Measurements from ENCODE around the gene TXNIP. TPM values are rescaled to one million over a fixed set of nuclear protein-coding genes. Genes with fewer than 3 reads are reported as not detected.
A peak's percentile ranks its signal among the peaks of the same experiment; 100 is the strongest.

The TXNIP gene
- total and polyA plus RNA-seq, 4 experiments from 2014 or later, result 933 to 4,310 (median 2,630) TPM

DNA sequence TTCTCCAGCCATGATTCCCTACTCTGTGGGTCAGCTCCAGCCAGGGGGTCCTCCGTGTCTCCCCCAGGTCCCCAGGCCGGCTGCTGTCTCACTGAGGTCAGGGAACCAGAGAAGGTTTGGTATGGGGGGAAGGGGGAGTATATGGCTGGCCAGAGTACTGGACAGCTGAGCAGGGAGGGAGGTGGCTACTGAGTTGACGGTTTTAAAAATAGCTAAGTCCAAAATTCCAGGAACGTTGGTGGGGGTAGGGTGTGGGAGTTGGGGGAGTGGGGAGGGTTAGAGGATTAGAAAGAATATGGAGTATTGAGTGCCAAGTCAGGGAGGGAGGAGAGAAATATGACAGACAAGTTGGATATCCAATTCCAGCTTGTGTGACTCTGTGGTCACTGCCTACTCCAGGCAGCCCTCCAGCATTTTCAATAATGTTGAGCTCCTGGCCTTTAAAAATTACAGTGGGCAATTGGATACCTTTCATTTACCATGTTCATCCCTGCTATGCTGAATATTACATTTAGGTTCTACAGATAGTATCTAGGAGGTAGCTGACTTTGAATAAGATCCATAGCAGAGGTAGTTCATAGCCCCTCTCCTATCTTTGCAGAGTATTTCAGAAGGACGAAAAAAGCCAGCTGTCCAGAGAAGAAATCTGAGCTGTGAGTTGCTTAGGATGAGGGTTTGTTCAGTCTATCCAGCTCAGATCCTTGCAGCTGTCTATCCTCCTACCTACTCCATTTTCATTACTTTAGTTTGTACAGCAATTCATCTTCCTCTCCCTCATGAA is 25.4 kb upstream of the TXNIP start, which contains the start of gene HJV:
Gene HJV (minus strand): TSS at position 114 of the 781 bp plus-strand sequence. CDS start 1,504 bp downstream, outside the sequence.
- Mint-ChIP-seq H3K27me3 (peaks cover 36 to 44% of the 10 kb centered on the region in 2 donors), H3K4me1 (peaks cover 8 to 10% (median 9%) of the 10 kb centered on the region in 4 donors), H3K36me3 (no peaks in the 10 kb centered on the region), H3K4me3 (no peak within 1 kb of the TSS), H3K9me3 (no peaks in the 10 kb centered on the region), H3K27ac (no peak within 1 kb of the TSS)
- Histone ChIP-seq H3K36me3 (ENCODE audit: insufficient read depth, low read length) (no peaks in the 10 kb centered on the region), H3K4me1 (ENCODE audit: insufficient read depth, low read length) (peaks cover 12% of the 10 kb centered on the region), H3K9me3 (ENCODE audit: control insufficient read depth in 1 of 2, low read length in 2 of 2) (no peaks in the 10 kb centered on the region), H3K4me3 (ENCODE audit: low read length in 2 of 2) (no peak within 1 kb of the TSS), H3K27me3 (ENCODE audit: insufficient read depth, low read length) (peaks cover 34% of the 10 kb centered on the region), H3K27ac (ENCODE audit: low read depth, low read length) (no peak within 1 kb of the TSS)
- no peak for DNase-seq
- ChIA-PET CTCF (ENCODE audit: partially characterized antibody) (interaction anchor here (1.2 to 2.2 kb wide), 8 partner anchors 10 to 178 kb away, joined by 3 to 10 read pairs (median 6); partner anchors contain the start of gene NUDT17), POLR2A (ENCODE audit: partially characterized antibody) (interaction anchor here (0.6 to 1.7 kb wide), 4 partner anchors 13 to 94 kb away, joined by 3 to 5 read pairs (median 4); partner anchors contain the start of genes LIX1L and RBM8A)
- intact Hi-C loops (cut with micrococcal nuclease), result no loop called here

DNA sequence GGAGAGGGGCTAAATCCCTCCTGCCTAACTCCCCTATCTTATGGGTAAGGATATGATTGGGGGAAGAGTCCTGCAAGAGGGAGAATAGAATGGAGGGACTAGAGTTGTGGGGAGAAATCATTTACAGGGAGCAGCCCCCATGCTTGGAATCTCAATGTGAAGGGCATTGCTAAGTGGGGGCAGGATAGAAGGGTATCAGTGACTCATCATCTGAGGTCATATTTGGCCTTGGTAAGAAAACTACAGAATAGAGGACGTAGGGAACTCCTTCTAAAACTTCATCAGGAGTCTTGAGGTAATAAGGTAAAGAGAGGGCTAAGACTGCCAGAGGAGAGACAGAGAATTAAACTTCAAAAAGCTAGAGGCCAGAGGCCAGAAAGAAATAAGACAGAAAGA is 24.7 kb upstream of the TXNIP start:
- no peaks in the 10 kb centered on the region for H3K36me3 Mint-ChIP-seq
- POLR2A ChIA-PET (ENCODE audit: partially characterized antibody), result interaction anchor here (1.3 to 1.7 kb wide), 3 partner anchors 14 to 94 kb away, joined by 3 to 5 read pairs (median 4); partner anchors contain the start of genes LIX1L and RBM8A
- H3K27ac Mint-ChIP-seq, result no peak overlapping the region
- H3K4me3 Mint-ChIP-seq, result no peak overlapping the region
- peaks cover 35 to 44% of the 10 kb centered on the region in 2 donors for H3K27me3 Mint-ChIP-seq
- H3K9me3 Mint-ChIP-seq, result no peaks in the 10 kb centered on the region
- no peak for DNase-seq
- no peak overlapping the region for H3K27ac ChIP-seq (ENCODE audit: low read depth, low read length)
- H3K4me1 ChIP-seq (ENCODE audit: insufficient read depth, low read length), result peaks cover 12% of the 10 kb centered on the region
- peaks cover 34% of the 10 kb centered on the region for H3K27me3 ChIP-seq (ENCODE audit: insufficient read depth, low read length)
- no peaks in the 10 kb centered on the region for H3K9me3 ChIP-seq (ENCODE audit: control insufficient read depth in 1 of 2, low read length in 2 of 2)
- peaks cover 8 to 10% (median 9%) of the 10 kb centered on the region in 4 donors for H3K4me1 Mint-ChIP-seq
- H3K4me3 ChIP-seq (ENCODE audit: low read length in 2 of 2), result no peak overlapping the region
- intact Hi-C loops (cut with micrococcal nuclease), result no loop called here
- H3K36me3 ChIP-seq (ENCODE audit: insufficient read depth, low read length), result no peaks in the 10 kb centered on the region
- CTCF ChIA-PET (ENCODE audit: partially characterized antibody), result interaction anchor here (1.2 to 2.2 kb wide), 7 partner anchors 9 to 178 kb away, joined by 3 to 10 read pairs (median 7); partner anchors contain the start of gene NUDT17

DNA sequence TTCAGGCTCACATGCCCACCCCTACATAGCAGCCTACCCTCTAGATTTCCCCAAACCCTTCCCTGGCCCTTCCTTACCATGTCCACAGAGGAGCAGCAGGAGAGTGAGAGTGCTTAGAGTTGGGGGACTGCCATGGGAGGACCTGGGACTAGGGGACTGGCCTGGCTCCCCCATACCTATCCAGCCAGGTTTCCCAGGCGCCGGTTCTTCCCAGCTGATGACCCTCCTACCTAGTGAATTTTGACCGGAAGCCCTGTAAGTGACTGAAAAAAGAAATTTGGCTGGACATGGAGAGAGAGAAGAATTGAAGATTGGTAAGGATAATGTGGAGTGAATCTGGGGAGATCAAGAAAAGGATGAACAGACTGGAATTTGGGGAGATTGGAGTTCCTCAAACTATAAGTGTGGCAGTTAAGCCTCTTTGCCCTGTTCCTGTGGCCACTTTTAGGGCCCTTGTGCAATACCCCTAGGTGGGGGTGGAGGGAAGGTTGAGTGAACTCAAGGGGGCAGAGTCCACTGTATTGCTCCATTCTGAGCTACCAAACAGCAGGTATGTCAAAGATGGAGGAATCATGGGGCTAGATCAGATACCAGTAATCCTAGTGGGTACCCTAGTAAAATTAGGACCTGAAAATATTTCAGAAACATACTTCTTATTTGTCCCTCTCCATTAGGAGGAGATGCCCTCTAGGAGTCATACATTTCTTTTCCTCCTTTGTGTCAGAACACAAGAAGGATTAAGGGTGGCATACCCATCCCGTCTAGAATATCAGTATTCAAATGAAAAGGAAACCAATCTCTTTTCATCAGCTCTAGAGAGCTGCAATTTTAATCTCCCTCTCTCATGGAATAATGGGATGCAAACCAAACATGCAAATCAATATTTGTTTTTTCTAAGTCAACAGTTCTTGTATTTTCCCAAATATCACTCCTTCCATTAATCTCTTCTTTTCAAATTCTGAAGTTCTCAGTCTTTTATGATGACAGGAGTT is 24.0 kb upstream of the TXNIP start:
- intact Hi-C loops (cut with micrococcal nuclease), result no loop called here
- Histone ChIP-seq H3K9me3 (ENCODE audit: control insufficient read depth in 1 of 2, low read length in 2 of 2) (no peaks in the 10 kb centered on the region), H3K36me3 (ENCODE audit: insufficient read depth, low read length) (no peaks in the 10 kb centered on the region), H3K4me1 (ENCODE audit: insufficient read depth, low read length) (peaks cover 12% of the 10 kb centered on the region), H3K4me3 (ENCODE audit: low read length in 2 of 2) (no peak overlapping the region), H3K27me3 (ENCODE audit: insufficient read depth, low read length) (peaks cover 34% of the 10 kb centered on the region), H3K27ac (ENCODE audit: low read depth, low read length) (no peak overlapping the region)
- no peak overlapping the region for H3K27ac Mint-ChIP-seq
- CTCF ChIA-PET (ENCODE audit: partially characterized antibody), result interaction anchor here (1.8 to 14.8 kb wide), 4 partner anchors 8 to 173 kb away, joined by 7 to 264 read pairs (median 8); partner anchors contain the start of gene NUDT17
- DNase-seq, result no peak
- peaks cover 8 to 10% (median 9%) of the 10 kb centered on the region in 4 donors for H3K4me1 Mint-ChIP-seq
- no peaks in the 10 kb centered on the region for H3K36me3 Mint-ChIP-seq
- peaks cover 35 to 44% of the 10 kb centered on the region in 2 donors for H3K27me3 Mint-ChIP-seq
- no peaks in the 10 kb centered on the region for H3K9me3 Mint-ChIP-seq
- POLR2A ChIA-PET (ENCODE audit: partially characterized antibody), result interaction anchor here (1.5 to 1.7 kb wide), 2 partner anchors 44 to 93 kb away, joined by 5 read pairs; partner anchors contain the start of gene RBM8A
- peak overlapping the region in 1 of 8 donors; percentile 51 for H3K4me3 Mint-ChIP-seq

DNA sequence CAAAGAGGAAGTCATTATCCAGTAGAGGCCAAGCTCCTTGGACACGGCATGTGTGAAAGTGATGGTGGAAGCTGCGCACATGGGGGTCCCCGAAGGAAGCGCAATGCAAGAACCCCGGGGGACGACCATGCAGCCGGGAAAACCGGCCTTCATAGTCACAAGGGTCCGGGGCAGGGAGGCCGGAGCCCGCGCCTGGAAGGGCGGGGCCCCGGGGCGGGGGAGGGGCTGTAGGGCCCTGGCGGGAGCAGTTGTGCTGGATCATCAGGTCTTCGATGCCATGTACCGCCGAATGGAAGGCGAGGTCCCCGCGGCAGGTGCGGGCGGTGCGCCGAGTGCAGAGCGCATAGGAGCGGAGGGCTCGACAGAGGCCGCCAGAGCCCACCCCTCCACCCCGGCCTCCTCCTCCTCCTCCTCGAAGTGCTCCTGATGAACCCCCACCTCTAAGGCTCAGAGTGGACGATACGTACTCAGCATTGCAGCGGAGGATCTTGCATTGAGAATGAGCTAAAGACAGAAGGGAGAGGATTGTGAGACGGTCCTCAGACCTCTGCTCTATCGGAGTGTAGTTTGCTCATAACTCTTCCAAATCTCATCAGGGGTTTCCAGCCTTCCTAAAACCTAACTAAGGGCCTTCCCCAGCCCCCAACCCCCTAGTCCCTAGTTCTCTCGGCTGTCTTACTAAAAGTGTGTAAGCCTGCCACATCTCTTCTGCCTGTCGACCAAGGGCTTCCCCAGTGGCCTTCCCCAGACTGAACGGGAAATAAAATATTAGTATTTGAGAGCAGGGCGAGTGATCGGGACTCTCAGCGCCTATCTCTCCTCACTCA is 23.1 kb upstream of the TXNIP start:
- Mint-ChIP-seq H3K27ac (no peak overlapping the region), H3K4me3 (peak overlapping the region in 5 of 8 donors; percentile 22 to 72 (median 51)), H3K27me3 (peaks cover 35 to 40% of the 10 kb centered on the region in 2 donors), H3K4me1 (peaks cover 8 to 10% (median 9%) of the 10 kb centered on the region in 4 donors), H3K9me3 (no peaks in the 10 kb centered on the region), H3K36me3 (no peaks in the 10 kb centered on the region)
- intact Hi-C loops (cut with micrococcal nuclease), result no loop called here
- H3K27me3 ChIP-seq (ENCODE audit: insufficient read depth, low read length), result peaks cover 34% of the 10 kb centered on the region
- no peaks in the 10 kb centered on the region for H3K9me3 ChIP-seq (ENCODE audit: control insufficient read depth in 1 of 2, low read length in 2 of 2)
- H3K27ac ChIP-seq (ENCODE audit: low read depth, low read length), result no peak overlapping the region
- CTCF ChIA-PET (ENCODE audit: partially characterized antibody), result interaction anchor here (1.2 to 14.8 kb wide), 4 partner anchors 14 to 196 kb away, joined by 3 to 264 read pairs (median 12); partner anchors contain the start of genes NUDT17, POLR3C and RNF115
- H3K4me3 ChIP-seq (ENCODE audit: low read length in 2 of 2), result no peak overlapping the region
- POLR2A ChIA-PET (ENCODE audit: partially characterized antibody), result interaction anchor here (1.5 kb wide), 1 partner anchor 43 kb away, joined by 5 read pairs; no protein-coding TSS in a partner anchor
- peaks cover 12% of the 10 kb centered on the region for H3K4me1 ChIP-seq (ENCODE audit: insufficient read depth, low read length)
- no peak for DNase-seq
- H3K36me3 ChIP-seq (ENCODE audit: insufficient read depth, low read length), result no peaks in the 10 kb centered on the region

DNA sequence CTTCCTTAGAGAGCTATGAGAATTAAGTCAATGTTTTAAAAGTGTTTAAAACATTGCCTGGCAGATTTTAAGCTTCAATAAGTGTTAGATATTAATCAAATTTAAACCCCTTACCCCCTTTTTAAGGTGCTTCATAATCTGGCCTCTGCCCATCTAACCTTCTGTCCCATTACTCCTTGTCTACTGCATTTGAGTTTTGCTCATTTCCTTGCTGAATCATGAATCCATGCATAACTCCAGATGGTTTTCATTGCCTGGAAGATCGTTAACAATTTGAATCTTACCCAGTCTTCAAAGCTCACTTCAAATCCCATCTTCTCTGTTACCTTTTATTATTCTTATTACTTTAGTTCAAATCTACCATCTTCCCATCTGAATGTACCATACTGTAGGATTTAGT is 20.5 kb upstream of the TXNIP start:
- Histone ChIP-seq H3K27ac (ENCODE audit: low read depth, low read length) (no peak overlapping the region), H3K36me3 (ENCODE audit: insufficient read depth, low read length) (no peaks in the 10 kb centered on the region), H3K4me1 (ENCODE audit: insufficient read depth, low read length) (peaks cover 12% of the 10 kb centered on the region), H3K9me3 (ENCODE audit: control insufficient read depth in 1 of 2, low read length in 2 of 2) (no peaks in the 10 kb centered on the region), H3K27me3 (ENCODE audit: insufficient read depth, low read length) (peaks cover 30% of the 10 kb centered on the region), H3K4me3 (ENCODE audit: low read length in 2 of 2) (no peak overlapping the region)
- CTCF ChIA-PET (ENCODE audit: partially characterized antibody), result interaction anchor here (1.2 to 14.8 kb wide), 6 partner anchors 15 to 170 kb away, joined by 3 to 264 read pairs (median 7); partner anchors contain the start of genes ANKRD34A, NUDT17 and POLR3GL
- Mint-ChIP-seq H3K9me3 (no peaks in the 10 kb centered on the region), H3K27ac (no peak overlapping the region), H3K36me3 (no peaks in the 10 kb centered on the region), H3K27me3 (peaks cover 30% of the 10 kb centered on the region in 2 donors), H3K4me3 (no peak overlapping the region), H3K4me1 (peaks cover 12 to 16% (median 14%) of the 10 kb centered on the region in 4 donors)
- POLR2A ChIA-PET (ENCODE audit: partially characterized antibody), result interaction anchor here (0.8 to 1.5 kb wide), 3 partner anchors 39 to 89 kb away, joined by 3 to 4 read pairs (median 4); partner anchors contain the start of genes LIX1L and RBM8A
- DNase-seq, result no peak
- intact Hi-C loops (cut with micrococcal nuclease), result no loop called here

DNA sequence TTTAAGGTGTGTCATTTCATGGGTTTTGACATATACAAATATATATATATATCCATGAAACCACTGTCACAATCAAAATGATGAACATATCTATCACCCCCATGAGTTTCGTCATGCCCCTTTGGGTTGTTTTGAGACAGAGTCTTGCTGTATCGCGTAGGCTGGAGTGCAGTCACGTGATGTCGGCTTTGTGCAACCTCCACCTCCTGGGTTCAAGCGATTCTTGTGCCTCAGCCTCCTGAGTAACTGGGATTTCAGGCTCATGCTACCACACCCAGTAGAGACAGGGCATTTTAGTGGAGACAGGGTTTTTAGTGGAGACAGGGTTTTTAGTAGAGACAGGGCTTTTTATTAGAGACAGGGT is 17.2 kb upstream of the TXNIP start:
- ChIA-PET POLR2A (ENCODE audit: partially characterized antibody) (interaction anchor here (0.6 to 29.8 kb wide), 3 partner anchors 24 to 169 kb away, joined by 3 to 1967 read pairs (median 11); partner anchors contain the start of genes NUDT17 and TXNIP), CTCF (ENCODE audit: partially characterized antibody) (interaction anchor here (1.0 to 14.8 kb wide), 8 partner anchors 10 to 167 kb away, joined by 3 to 447 read pairs (median 24); partner anchors contain the start of genes NUDT17, PIAS3 and TXNIP)
- no peak for DNase-seq
- Mint-ChIP-seq H3K36me3 (no peaks in the 10 kb centered on the region), H3K4me3 (no peak overlapping the region), H3K27me3 (peaks cover 7 to 8% of the 10 kb centered on the region in 2 donors), H3K4me1 (peaks cover 6 to 9% (median 6%) of the 10 kb centered on the region in 4 donors), H3K9me3 (no peaks in the 10 kb centered on the region), H3K27ac (no peak overlapping the region)
- no peaks in the 10 kb centered on the region for H3K36me3 ChIP-seq (ENCODE audit: insufficient read depth, low read length)
- no peaks in the 10 kb centered on the region for H3K4me1 ChIP-seq (ENCODE audit: insufficient read depth, low read length)
- no peaks in the 10 kb centered on the region for H3K9me3 ChIP-seq (ENCODE audit: control insufficient read depth in 1 of 2, low read length in 2 of 2)
- intact Hi-C loops (cut with micrococcal nuclease), result loop anchor here (1.0 kb wide), 3 partner anchors 36 to 168 kb away; partner anchors contain the start of gene NUDT17
- no peak overlapping the region for H3K27ac ChIP-seq (ENCODE audit: low read depth, low read length)
- no peak overlapping the region for H3K4me3 ChIP-seq (ENCODE audit: low read length in 2 of 2)
- no peaks in the 10 kb centered on the region for H3K27me3 ChIP-seq (ENCODE audit: insufficient read depth, low read length)

Measured in CD4-positive, alpha-beta memory T cell (primary cell).